Medulla oblongata (tissue), 1 donor: ENCODE results near the gene NSUN2.
"Not testable (repeated sequence)": the region's sequence is repeated elsewhere in the genome, so short reads cannot be mapped to it uniquely, and the experiment has no call there.

Source experiments
- DNase-seq: peaks from one replicate; pipeline ENCODE4 v3.0.0-alpha.2; 2015; ENCODE audit errors: extremely low spot score

NSUN2 gene

GRCh38 chr5:6583049-6583880 is 49.6 kb downstream of the NSUN2 start:
- DNase-seq: peak; percentile 30

- DNase-seq: no peak
Observed at GRCh38 chr5:6582507-6583048, 50.3 kb downstream of the NSUN2 start.

- DNase-seq: no peak
Observed at GRCh38 chr5:6581559-6582426, 51.1 kb downstream of the NSUN2 start.

- DNase-seq: no peak
Observed at GRCh38 chr5:6581090-6581489, 51.8 kb downstream of the NSUN2 start.

GRCh38 chr5:6579535-6579934 is 53.3 kb downstream of the NSUN2 start:
- no peak for DNase-seq

- no peak for DNase-seq
Observed at GRCh38 chr5:6578676-6579343, 54.0 kb downstream of the NSUN2 start.

- DNase-seq: peak; percentile 25
Observed at GRCh38 chr5:6576861-6577501, 55.9 kb downstream of the NSUN2 start.

- no peak for DNase-seq
Observed at GRCh38 chr5:6574537-6575245, 58.2 kb downstream of the NSUN2 start.

GRCh38 chr5:6574111-6574510 is 58.7 kb downstream of the NSUN2 start:
- no peak for DNase-seq

GRCh38 chr5:6573651-6574101 is 59.2 kb downstream of the NSUN2 start:
- DNase-seq: no peak

- no peak for DNase-seq
Observed at GRCh38 chr5:6572825-6573380, 59.9 kb downstream of the NSUN2 start.

- no peak for DNase-seq
Observed at GRCh38 chr5:6572086-6572824, 60.6 kb downstream of the NSUN2 start.

- not testable (repeated sequence) for DNase-seq
Observed at GRCh38 chr5:6571607-6572006, 61.2 kb downstream of the NSUN2 start.

- no peak for DNase-seq
Observed at GRCh38 chr5:6570530-6570929, 62.3 kb downstream of the NSUN2 start.

- DNase-seq: no peak
Observed at GRCh38 chr5:6568889-6569288, 64.0 kb downstream of the NSUN2 start.

GRCh38 chr5:6568383-6568782 is 64.5 kb downstream of the NSUN2 start:
- no peak for DNase-seq

GRCh38 chr5:6567835-6568234 is 65.0 kb downstream of the NSUN2 start:
- no peak for DNase-seq

- no peak for DNase-seq
Observed at GRCh38 chr5:6567068-6567467, 65.8 kb downstream of the NSUN2 start.

- DNase-seq: no peak
Observed at GRCh38 chr5:6565492-6565891, 67.4 kb downstream of the NSUN2 start.
